Measurements from ENCODE around the gene SCFD2.

DNA sequence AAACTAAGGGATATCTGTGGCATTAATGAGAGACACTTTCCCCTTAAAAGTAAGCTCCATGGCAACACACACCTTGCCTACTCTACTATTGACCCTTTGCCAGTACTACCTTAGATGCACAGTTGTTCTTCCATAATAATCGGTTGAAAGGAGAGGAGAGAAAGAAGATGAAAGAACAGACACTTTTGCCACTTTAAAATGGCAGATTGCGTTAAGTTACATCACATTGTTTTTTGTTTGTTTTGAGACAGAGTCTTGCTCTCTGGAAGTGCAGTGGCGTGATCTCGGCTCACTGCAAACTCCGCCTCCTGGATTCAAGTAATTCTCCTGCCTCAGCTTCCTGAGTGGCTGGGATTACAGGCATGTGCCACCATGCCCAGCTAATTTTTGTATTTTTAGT lies 239.8 kb downstream of the SCFD2 start:
- no peak for TF ChIP-seq EZH2 (IDR thresholded peaks at IDR 0.05; ENCODE audit: insufficient read depth, poor library complexity, severe bottlenecking)
- TF ChIP-seq EZH2phosphoT487 (IDR thresholded peaks at IDR 0.05; ENCODE audit: insufficient read depth, low read depth), result no peak
